Stimulated activated CD4-positive, alpha-beta T cell treated with anti-CD3 and anti-CD28 coated beads, Interleukin-4, amount 100 ng/mL, for 24 hours (primary cell): Measurements from ENCODE around the gene HNRNPUL1.
A peak's percentile ranks its signal among the peaks of the same experiment; 100 is the strongest.
"Not testable (repeated sequence)": the region's sequence is repeated elsewhere in the genome, so short reads cannot be mapped to it uniquely, and the experiment has no call there.

Experiments
- DNase-seq: peaks from one replicate; pipeline ENCODE4 v3.0.0-alpha.2; 2020

The HNRNPUL1 gene

DNA sequence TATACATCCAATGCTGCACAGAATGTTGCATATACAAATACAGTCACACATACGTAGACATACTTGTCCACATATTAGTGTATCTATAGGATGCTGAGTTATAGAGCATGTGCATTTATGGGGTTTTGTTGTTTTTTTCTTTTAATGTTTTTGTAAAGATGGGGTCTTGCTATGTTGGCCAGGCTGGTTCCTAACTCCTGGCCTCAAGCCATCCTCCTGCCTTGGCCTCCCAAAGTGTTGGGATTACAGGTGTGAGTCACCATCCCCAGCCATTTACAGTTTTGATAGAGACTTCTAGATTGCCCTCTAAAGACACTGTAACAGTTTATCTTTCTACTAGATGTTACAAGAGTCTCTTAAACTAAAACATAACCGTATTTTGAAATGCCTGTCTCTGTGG lies 14.3 kb downstream of the HNRNPUL1 start:
- no peak for DNase-seq

DNA sequence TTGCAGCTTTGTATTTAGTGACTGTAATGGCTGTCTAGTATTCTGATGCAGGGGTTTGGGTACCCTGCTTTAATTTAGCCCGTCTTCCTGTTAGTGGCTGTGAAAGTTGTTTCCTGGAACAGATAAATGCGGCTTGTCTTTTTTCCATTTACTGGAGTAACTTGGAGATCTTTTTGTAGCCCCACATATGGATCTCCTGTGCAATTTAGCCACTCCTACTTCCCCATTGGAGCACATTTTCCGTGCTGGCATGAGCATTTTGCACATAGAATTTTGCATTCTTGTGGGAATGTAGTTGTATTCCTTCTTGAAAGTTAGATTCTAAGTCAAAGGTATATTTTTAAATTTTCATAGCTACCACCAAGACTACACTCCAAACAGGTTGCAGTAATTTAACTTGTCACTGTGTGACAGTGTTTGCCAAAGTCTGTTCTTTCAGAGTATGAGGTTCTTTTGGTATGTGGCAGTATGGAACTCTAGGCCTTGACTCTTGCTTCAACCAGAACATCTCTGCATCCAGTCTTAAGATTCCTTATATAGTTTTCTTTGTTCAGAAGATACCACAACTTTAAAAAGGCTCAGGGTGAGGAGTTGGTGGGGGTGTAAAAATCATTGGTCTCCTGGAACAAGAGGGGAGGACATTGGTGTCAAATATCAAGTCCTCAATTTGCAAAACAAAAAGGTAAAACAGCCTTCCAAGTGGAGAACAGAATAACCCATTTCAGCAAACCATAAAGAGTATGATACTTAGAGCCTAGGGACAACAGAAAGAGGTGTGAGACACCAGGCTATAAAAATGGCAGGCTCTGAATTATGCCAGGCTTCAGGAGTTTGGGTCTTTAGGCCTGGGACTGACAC lies 24.7 kb downstream of the HNRNPUL1 start:
- no peak for DNase-seq

DNA sequence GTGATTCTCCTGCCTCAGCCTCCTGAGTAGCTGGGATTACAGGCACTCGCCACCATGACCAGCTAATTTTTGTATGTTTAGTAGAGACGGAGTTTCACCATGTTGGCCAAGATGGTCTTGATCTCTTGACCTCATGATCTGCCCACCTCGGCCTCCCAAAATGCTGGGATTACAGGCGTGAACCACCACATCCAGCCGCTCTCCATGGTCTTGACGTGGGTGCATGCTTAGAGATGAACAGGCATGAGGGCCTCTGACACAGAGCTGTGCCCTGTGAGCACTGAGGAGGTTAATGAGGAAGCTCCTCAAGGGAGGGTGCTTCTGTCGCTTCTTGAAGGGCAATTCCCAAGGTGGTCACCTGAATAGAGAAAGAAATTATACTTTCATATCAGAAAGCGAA lies 25.6 kb downstream of the HNRNPUL1 start:
- DNase-seq = not testable (repeated sequence)

DNA sequence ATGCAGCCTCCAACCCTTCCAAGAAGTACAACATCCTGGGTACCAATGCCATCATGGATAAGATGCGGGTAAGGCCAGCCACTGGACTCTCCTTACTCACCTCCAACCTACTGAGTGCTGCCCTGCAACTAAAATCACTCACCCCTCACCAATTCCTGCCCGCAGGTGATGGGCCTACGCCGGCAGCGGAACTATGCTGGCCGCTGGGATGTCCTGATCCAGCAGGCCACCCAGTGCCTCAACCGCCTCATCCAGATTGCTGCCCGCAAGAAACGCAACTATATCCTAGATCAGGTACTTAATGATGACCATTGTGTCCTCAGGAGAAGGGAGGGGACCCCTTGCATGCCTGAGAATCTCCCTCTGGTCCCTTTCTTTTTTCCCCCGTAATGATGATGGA lies 30.2 kb downstream of the HNRNPUL1 start:
- DNase-seq = no peak

DNA sequence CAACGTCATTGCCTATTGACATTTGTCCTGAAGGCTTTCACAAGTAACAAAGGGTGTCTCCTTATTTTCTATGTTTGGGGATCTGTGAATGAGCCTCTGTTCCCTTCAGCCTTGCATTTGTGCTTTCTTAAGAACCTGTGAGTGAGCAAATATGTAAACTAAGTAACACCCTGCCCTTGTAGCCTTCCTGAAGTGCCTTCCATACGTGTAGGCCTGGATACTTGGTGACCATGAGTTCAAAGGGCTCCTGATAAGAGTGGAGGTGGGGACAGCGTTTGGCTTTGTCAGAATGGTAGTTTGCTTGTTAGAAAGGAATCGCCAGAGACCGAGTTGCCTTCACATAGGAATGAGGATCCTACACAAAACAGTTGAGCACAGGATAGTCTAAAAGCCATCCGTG lies 31.3 kb downstream of the HNRNPUL1 start:
- DNase-seq = no peak

DNA sequence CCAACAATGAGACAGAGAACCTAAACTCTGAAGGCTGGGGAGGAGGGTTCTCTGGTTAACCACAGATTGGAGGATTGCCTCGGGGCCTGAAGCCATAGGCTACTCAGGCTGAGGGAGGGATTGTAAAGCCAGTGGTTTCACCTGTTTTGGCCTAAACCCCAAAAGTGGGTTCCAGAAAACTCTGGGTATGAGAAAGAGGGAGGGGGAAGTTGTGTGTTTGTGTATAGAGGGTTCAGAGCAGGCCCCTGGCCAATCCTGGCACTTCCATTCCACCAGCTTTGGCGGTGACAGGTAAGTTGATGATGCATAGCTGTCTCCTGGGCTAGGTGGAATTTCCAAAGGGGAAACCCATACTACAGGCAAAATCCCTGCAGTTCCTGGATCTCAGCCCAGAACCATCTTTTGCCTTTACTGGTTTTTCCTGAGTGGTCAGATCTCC lies 32.3 kb downstream of the HNRNPUL1 start:
- DNase-seq = no peak

DNA sequence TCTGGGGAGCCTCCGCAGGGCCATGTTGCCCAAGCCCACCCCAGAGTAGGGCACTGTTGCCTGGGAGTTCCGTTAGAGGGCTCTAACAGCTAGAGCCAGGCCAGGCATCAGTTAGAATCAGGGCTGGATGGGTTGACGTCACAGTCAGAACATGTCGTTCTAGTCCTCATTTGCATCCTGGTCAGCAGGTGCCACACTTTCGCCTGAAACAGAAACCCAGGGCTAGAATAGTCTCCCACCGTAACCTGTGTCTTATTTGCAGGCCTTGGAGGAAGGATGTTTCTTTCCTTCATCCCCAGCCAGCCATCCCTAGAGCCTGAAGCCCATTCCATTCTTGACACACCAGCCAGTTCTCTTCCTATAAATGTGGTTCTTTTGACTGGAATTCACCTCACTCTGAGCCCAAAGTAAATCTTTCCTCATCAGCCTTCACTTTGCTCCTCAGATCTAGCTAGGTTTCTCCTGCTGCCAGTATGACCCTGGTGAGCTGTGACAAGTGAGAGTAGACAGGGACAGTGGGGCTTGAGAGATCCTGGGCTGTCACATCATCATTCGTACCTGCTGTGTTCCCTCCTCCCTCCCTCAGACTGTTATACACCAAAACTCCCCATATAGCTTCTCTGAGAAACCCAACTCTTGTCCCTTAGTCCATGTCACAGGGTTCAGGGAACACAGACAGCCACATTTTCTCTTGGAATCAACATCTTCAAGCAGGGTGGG lies 33.6 kb downstream of the HNRNPUL1 start:
- DNase-seq = no peak

DNA sequence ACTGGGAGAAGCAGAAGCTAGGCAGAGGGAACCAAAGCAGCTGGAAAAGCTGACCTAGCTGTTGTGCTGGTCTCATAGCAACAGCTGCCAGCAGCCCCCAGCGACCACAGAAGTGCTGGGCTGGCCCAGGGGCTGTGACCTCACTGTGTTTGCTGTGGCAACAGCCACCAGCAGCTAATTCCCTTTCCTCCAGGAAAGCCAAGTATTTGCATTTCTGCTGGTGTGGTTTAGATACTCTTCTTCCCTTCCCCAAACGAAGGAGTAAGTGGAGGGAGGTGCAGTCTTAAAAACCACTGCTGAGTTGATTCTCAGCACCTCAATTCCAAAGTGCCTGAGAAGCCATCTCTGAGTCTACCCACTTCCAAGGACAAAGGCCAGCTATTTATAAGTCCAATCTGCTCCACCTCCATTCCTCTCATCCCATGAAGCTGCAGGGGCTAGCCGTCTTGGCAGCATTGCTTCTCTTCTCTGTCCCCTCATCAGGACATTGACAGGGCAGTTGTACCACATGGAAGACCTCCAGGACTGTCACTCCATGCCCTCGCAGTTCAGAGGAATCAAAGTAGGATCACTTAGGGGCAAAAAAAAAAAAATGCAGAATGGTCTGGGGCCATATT lies 34.3 kb downstream of the HNRNPUL1 start:
- DNase-seq = peak; percentile 44

DNA sequence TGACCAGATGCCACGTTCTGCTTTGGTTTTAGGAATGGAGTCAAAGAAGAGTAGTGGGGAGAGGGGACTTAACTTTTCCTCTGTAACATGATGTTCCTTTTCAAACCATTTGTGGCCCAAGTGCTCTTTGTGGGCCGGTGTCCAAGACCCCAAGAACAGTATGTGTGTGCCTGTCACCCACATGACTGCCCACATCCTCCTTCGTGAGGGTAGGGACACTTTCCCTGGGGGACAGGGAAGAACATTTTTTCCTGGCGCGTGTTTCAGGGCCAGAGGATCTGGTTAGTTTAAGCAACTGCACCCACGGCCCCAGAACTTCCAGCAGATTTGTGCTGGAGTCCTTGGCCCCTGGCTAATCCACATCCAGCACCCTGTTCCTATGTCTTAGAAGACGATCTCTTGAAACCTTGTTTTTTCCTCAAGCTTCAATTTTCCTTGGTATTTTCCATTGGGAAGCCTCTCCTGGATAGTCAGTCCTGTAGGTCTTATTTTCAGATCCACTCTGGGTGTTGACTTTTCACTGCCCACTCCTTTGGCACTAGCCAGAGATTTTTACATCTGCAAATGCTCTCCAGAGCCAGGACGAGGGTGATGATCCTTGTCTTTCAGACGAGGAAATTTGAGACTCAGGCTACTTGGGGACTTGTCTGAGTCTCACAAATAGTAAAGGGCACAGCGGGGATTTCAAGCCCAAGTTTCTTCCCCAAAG lies 35.0 kb downstream of the HNRNPUL1 start:
- DNase-seq = no peak

DNA sequence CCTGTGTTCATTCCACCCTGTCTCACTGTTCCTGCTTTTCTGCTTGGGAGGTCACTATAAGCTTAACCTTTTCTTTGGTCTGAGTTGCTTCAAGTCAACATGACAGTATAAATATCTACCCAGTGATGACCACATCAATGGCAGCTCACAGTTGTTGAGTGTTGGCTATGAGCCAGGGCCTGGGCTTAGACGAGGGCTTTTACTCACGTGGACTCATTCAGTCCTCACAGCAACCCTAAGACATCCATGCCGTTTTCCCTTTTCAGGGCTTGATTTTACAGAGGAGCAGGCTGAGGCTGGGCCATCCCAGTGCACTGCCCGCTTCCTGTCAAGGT lies 35.5 kb downstream of the HNRNPUL1 start:
- DNase-seq = peak; percentile 39

DNA sequence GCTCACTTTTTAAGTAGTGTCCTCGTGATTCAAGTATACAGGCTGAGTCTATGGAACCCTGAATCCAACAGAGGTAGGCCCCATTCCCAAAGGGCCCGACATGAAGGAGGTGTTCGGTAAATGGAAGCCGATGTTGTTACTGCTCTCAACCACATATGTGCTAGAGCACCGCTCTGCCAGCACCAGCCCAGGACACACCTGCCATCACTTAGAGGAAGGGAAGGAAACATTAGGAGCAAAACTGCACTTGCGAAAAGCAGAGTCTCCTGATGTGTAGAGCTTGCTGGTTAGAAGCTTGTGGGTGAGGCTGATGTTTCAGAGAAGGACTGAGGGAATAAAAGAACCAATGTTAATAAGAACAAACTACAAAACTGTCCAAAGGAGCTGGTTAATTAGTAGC lies 36.4 kb downstream of the HNRNPUL1 start:
- DNase-seq = no peak

DNA sequence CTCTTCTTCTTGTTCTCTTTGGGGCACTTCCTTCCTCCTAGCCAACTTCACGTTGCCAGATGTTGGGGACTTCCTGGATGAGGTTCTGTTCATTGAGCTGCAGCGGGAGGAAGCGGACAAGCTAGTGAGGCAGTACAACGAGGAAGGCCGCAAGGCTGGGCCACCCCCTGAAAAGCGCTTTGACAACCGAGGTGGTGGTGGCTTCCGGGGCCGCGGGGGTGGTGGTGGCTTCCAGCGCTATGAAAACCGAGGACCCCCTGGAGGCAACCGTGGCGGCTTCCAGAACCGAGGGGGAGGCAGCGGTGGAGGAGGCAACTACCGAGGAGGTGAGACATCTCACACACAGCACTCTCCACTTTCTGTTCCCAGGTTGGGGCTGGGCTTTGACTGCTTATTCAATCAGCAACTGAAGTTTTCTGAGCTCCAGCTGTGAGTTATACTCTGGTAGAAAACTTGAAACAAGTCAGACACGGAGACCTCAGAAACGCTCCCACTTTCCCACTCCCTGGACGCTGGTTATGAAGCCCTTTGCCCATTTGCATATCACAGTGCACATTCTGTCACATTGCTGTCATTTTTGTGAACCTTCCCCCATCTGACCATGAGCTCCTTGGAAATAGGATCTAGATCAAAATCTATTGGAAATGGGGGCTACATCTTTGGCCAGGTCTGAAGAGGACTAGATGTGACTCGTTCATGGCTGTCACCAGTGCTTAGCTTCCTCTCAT lies 38.6 kb downstream of the HNRNPUL1 start:
- peak; percentile 75 for DNase-seq

DNA sequence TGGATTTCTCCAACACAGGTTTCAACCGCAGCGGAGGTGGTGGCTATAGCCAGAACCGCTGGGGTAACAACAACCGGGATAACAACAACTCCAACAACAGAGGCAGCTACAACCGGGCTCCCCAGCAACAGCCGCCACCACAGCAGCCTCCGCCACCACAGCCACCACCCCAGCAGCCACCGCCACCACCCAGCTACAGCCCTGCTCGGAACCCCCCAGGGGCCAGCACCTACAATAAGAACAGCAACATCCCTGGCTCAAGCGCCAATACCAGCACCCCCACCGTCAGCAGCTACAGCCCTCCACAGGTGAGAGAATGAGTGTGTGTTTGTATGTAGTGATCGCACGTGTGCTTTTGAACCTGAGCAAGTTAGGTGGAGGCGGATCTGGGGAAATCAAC lies 39.8 kb downstream of the HNRNPUL1 start:
- DNase-seq = no peak

DNA sequence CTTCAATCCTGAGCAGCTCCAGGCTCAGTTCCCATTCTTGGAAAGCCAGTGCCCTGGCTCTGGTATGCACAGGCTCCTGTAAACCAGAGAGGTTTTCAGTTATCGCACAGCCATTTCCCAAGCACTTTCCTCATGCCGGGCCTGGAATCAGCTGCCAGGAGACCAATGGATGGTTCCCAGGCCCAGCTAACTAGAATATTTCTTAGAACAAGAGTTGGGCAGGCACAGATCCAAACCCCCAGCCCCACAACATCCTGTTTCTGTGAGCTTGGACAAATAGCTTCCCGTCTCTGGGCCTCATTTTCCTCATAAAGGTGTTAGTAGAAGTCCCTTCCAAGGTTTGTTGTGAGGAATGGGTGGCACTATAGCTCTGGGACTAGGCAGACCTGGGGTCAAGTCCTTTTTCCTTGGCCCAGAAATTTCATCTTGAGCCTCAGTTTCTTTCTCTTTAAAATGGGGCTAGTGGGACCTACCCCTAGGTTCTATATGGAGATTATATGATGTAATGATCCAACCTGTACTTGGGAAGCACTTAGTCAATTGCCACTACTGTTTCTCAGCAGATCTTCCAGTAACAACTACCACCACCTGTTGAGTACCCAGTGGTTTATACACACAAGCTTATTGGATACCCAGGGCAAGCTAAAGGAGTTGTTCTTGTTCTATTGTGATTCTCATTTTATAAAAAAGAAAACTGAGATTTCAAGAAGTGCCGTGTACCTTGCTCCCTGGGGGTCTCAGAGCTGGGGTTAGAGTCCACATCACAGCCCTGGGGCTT lies 40.7 kb downstream of the HNRNPUL1 start:
- DNase-seq = no peak

DNA sequence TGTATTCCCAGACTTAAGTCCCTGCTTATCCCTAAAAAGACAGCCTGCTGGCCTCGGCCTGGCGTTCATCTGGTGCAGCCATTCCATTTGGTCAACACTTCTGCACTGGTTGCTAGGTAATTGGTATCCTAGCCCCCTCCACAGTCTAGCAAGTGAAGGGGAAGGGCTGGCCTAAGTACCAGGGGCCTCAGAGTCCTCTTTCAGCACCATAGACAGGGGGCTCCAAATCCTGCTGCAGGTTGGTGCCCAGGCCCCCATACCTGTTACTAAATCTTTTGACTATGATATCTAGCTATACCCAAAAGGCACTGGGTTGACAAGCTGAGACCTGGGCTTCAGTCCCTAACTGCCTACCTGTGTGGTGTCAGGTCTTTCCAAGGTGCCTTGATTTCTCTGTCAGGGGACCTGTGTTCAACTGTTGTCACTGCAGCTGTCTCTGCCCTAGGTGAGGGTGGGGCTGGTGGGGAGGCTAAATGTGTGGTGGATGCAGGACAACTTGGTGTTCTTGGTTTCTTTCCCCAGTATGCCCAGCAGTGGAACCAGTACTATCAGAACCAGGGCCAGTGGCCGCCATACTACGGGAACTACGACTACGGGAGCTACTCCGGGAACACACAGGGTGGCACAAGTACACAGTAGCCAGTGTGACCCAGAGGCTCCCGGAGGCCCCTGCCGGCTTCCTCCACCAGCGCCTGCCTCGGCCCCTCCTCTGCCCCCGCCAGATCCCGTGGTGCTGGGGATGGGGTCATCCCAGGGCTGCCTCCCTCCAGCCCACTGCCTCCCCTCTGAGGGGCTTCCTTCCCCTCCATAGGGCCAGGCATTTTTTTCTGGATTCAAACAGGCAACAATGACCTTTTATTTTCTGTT lies 42.0 kb downstream of the HNRNPUL1 start:
- no peak for DNase-seq

DNA sequence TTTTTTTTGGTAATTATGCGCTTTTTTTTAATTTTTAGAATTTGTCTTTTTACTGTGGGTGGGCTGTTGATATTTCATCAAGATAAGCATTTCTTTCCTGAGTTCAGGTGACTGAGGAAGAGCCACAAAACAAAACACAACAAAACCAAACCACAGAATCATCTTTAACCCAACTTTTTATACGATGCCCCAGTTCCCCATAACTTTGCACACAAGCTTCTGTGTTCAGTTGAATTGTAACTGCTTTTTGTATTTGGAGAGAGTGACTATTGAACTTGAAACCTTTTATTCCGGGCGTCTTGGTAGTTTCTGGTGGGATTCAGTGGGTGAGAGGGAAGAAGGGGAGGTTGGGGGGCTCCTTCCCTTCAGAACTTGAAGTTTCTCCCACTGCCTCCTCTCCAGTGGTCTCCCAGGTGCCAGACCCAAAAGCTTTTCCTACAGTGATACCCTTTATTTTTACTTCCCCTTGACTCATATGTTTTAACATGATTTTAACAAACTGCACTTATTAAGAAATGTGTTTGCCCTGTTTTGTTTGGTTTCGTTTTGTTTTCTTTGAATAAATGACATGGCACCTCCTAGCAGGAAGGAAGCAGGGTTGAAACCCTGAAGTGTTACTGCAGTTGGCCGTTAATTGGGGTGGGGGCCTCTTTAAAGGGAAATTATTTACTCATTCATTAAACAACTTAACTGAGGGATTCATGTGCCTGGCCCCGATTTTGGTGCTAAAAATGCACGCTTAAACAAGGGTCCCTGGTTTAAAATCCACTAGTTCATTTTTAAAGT lies 43.1 kb downstream of the HNRNPUL1 start:
- no peak for DNase-seq

DNA sequence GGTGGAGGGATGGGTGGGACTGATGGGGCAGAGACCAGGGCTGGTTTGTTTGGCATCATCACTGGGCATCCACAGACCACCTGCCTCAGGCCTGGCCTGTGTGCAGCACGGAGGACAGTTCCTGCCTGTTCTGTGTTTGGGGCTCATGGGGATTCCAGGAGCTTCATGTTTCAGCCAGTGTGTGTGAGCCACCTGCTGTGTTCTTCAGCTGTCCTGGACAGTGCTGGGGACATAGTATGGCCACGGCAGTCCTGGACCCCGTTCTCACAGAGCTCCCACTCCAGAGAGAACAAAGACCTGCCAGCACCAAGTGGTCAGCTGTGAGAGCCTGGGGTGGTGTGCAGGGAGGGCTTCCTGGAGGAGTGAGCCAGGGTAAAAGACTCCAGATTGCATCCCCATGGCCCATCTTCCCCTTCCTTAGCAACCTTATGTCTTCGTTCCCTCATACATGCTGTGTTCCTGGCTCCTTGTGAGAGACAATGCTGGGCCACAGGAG lies 43.8 kb downstream of the HNRNPUL1 start:
- DNase-seq = no peak

DNA sequence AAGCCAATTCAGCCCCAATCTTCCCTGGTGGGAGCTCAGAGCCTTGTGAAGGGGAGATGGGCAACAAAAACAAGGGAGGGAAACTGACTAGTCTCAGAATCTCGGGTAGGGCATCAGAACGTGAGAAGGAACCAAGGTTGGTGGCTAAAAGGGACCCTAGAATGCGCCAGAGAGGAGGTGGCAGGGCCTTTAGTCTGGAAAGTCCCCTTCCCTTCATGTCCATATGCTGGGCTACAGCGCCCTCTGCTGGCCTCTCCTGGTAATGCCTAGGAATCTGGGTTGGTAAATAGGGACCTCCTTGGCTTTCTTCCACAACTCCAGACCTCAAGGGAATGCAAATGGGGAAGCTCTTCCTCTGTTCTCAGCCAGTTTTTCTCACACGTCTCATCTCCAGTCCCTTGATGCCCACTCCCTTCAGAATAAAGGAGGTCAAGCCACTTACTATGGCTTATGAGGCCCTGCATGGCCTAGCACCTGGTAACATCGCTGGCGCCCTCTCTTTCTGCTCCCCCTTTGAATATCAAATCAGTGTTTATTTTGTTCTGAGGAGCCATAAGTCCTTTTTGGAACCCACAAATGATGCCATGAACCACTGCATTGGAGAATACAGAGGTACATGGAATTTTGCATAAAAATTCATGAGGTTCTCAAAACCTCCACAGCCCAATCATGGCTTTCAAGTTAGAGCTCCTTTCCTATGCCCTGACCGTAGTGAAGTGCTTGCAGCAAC lies 44.4 kb downstream of the HNRNPUL1 start:
- peak; percentile 96 for DNase-seq
